ENCODE measurements around the gene TBC1D13. TPM values are rescaled to one million over a fixed set of nuclear protein-coding genes. Genes with fewer than 3 reads are reported as not detected.

TBC1D13 gene
- total and polyA plus RNA-seq, 2 of the 13 experiments (the other 11 are each of a cell fraction or from before 2014, with no cell fraction given), result 17.9 to 19.7 TPM

DNA sequence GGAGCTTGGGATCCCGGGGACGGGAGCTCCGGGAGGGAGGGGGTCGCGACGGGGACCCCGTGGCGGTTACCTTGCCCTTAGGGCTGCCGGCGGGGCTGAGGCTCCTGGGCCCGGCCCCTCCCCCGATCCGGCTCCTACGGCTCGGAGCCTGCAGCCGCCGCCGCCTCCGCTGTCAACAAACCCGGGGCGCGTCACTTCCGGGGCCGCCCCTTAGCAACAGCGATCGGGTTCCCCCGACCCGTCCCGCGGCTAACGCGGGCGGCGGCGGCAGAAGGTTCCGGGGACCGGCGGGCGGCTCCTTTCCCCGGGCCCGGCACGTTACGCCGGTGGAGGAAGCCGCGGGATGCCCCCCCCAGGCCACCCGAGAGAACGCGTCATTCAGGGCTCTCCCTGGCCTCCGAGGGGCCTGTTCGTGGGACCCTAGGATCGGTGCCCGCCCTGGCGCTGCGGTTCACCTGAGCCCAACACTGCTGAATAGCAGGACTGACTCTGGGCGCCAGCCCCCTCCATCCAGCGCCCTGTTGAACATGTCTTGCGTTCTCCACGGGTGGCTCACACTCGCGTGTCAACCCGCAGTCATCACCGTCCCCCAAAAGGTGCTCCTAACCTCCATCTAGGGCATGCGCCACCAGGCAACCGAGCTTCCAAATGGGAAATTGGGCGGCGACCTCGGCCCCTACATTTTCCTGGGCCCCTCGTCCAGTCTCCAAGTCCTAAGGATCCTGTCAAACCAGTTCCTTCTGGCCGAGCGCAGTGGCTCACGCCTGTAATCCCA, 15.1 kb upstream of the TBC1D13 start, which contains the start of gene ZER1 (continued):
- TF ChIP-seq, protein P1, sequence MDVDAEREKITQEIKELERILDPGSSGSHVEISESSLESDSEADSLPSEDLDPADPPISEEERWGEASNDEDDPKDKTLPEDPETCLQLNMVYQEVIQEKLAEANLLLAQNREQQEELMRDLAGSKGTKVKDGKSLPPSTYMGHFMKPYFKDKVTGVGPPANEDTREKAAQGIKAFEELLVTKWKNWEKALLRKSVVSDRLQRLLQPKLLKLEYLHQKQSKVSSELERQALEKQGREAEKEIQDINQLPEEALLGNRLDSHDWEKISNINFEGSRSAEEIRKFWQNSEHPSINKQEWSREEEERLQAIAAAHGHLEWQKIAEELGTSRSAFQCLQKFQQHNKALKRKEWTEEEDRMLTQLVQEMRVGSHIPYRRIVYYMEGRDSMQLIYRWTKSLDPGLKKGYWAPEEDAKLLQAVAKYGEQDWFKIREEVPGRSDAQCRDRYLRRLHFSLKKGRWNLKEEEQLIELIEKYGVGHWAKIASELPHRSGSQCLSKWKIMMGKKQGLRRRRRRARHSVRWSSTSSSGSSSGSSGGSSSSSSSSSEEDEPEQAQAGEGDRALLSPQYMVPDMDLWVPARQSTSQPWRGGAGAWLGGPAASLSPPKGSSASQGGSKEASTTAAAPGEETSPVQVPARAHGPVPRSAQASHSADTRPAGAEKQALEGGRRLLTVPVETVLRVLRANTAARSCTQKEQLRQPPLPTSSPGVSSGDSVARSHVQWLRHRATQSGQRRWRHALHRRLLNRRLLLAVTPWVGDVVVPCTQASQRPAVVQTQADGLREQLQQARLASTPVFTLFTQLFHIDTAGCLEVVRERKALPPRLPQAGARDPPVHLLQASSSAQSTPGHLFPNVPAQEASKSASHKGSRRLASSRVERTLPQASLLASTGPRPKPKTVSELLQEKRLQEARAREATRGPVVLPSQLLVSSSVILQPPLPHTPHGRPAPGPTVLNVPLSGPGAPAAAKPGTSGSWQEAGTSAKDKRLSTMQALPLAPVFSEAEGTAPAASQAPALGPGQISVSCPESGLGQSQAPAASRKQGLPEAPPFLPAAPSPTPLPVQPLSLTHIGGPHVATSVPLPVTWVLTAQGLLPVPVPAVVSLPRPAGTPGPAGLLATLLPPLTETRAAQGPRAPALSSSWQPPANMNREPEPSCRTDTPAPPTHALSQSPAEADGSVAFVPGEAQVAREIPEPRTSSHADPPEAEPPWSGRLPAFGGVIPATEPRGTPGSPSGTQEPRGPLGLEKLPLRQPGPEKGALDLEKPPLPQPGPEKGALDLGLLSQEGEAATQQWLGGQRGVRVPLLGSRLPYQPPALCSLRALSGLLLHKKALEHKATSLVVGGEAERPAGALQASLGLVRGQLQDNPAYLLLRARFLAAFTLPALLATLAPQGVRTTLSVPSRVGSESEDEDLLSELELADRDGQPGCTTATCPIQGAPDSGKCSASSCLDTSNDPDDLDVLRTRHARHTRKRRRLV (CRISPR knock-in tag; IDR thresholded peaks at IDR 0.05), result no peak
- TF ChIP-seq RFXAP (CRISPR knock-in tag; IDR thresholded peaks at IDR 0.05; ENCODE audit: borderline replicate concordance), result peak; percentile 98
- TF ChIP-seq SMAD1 (CRISPR knock-in tag; IDR thresholded peaks at IDR 0.05; ENCODE audit: borderline replicate concordance, low read depth), result no peak; the same call in 1 of the 2 replicates
- peak; percentile 87 for TF ChIP-seq FOXA3 (CRISPR knock-in tag; IDR thresholded peaks at IDR 0.05)
- TF ChIP-seq, protein P2, sequence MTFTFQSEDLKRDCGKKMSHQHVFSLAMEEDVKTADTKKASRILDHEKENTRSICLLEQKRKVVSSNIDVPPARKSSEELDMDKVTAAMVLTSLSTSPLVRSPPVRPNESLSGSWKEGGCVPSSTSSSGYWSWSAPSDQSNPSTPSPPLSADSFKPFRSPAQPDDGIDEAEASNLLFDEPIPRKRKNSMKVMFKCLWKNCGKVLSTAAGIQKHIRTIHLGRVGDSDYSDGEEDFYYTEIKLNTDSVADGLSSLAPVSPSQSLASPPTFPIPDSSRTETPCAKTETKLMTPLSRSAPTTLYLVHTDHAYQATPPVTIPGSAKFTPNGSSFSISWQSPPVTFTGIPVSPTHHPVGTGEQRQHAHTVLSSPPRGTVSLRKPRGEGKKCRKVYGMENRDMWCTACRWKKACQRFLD (CRISPR knock-in tag; IDR thresholded peaks at IDR 0.05; ENCODE audit: borderline replicate concordance), result peak; percentile 36; the same call in 1 of the 2 replicates
- 0 out of 2 replicates have a peak, but pooled peaks have one; percentile 57 for TF ChIP-seq ZSCAN20 (CRISPR knock-in tag; IDR thresholded peaks at IDR 0.05; ENCODE audit: borderline replicate concordance)
- TF ChIP-seq ZFX (CRISPR knock-in tag; IDR thresholded peaks at IDR 0.05; ENCODE audit: low read depth), result peak; percentile 80
- TF ChIP-seq, protein P3, sequence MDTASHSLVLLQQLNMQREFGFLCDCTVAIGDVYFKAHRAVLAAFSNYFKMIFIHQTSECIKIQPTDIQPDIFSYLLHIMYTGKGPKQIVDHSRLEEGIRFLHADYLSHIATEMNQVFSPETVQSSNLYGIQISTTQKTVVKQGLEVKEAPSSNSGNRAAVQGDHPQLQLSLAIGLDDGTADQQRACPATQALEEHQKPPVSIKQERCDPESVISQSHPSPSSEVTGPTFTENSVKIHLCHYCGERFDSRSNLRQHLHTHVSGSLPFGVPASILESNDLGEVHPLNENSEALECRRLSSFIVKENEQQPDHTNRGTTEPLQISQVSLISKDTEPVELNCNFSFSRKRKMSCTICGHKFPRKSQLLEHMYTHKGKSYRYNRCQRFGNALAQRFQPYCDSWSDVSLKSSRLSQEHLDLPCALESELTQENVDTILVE (CRISPR knock-in tag; IDR thresholded peaks at IDR 0.05), result peak; percentile 99
- TF ChIP-seq STAT5B (CRISPR knock-in tag; IDR thresholded peaks at IDR 0.05), result no peak
- peak; percentile 98 for TF ChIP-seq KAT8 (CRISPR knock-in tag; IDR thresholded peaks at IDR 0.05)
- TF ChIP-seq ZNF3 (CRISPR knock-in tag; IDR thresholded peaks at IDR 0.05), result no peak; the same call in 1 of the 2 replicates
- TF ChIP-seq ZNF777 (CRISPR knock-in tag; IDR thresholded peaks at IDR 0.05), result no peak
- TF ChIP-seq ZNF24 (IDR thresholded peaks at IDR 0.05), result peak; percentile 65; the same call in 1 of the 2 replicates
- TF ChIP-seq RARG (CRISPR knock-in tag; IDR thresholded peaks at IDR 0.05; ENCODE audit: low read depth), result no peak
- TF ChIP-seq ZNF879 (CRISPR knock-in tag; IDR thresholded peaks at IDR 0.05), result no peak
- peak; percentile 77 for TF ChIP-seq POGZ (CRISPR knock-in tag; IDR thresholded peaks at IDR 0.05)
- TF ChIP-seq, protein P4, sequence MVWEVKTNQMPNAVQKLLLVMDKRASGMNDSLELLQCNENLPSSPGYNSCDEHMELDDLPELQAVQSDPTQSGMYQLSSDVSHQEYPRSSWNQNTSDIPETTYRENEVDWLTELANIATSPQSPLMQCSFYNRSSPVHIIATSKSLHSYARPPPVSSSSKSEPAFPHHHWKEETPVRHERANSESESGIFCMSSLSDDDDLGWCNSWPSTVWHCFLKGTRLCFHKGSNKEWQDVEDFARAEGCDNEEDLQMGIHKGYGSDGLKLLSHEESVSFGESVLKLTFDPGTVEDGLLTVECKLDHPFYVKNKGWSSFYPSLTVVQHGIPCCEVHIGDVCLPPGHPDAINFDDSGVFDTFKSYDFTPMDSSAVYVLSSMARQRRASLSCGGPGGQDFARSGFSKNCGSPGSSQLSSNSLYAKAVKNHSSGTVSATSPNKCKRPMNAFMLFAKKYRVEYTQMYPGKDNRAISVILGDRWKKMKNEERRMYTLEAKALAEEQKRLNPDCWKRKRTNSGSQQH (CRISPR knock-in tag; IDR thresholded peaks at IDR 0.05; ENCODE audit: low read depth), result peak; percentile 60; the same call in 1 of the 2 replicates
- peak; percentile 86 for TF ChIP-seq BHLHE40 (IDR thresholded peaks at IDR 0.05; ENCODE audit: low read length)
- TF ChIP-seq, protein P5, sequence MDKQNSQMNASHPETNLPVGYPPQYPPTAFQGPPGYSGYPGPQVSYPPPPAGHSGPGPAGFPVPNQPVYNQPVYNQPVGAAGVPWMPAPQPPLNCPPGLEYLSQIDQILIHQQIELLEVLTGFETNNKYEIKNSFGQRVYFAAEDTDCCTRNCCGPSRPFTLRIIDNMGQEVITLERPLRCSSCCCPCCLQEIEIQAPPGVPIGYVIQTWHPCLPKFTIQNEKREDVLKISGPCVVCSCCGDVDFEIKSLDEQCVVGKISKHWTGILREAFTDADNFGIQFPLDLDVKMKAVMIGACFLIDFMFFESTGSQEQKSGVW (CRISPR knock-in tag; IDR thresholded peaks at IDR 0.05; ENCODE audit: borderline replicate concordance), result no peak
- TF ChIP-seq HMG20A (CRISPR knock-in tag; IDR thresholded peaks at IDR 0.05; ENCODE audit: borderline replicate concordance), result no peak
